ENCODE data around the gene CLRN3. TPM values are rescaled to one million over a fixed set of nuclear protein-coding genes. Genes with fewer than 3 reads are reported as not detected.

The CLRN3 gene
- total and polyA plus RNA-seq, 9 of the 15 experiments (the other 6 are each of a cell fraction or from before 2014, with no cell fraction given): not detected

DNA sequence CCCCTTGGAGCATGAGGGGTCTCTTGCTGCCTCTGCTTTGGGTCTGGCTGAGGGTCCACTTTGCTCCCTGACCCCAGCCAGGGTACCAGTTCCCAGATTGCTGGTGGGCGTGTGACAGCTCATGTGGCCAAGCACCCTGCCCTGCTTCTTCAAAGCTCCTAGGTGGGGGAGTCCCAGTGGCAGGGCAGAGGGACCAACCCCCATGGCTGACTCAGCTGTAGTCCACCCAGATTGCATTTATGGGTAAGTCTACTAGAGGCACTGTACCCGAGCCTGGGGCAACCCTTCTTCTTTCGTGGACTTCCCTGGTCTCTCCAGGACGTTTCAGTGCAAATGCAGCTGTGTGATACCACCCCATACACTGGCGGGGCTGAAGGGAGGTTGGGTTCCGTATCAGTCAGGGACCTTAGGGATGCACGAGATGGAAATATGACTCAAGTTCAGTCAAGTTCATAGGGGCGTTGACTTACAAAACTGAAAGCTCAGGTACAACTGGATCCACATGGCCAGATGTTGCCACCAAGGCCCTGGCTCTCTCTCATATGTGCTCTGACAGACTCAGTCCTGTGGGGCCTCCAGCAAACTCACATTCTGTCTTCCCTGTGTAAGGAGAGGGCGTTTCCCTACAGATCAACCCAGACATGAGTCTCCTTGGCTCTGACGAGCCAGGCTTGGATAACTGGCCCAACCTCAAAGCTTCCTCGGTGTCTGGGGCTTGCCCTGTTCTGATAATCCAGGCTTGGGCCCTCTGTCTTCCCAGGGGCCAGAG, 27.7 kb upstream of the CLRN3 start:
- Histone ChIP-seq H3K36me3 (ENCODE audit: control insufficient read depth, insufficient read depth, low read length) (no peaks in the 10 kb centered on the region), H3K4me2 (ENCODE audit: insufficient read depth, low read length) (no peak overlapping the region), H4K20me1 (replicated peaks; ENCODE audit: control insufficient read depth, insufficient read depth, low read length) (no peaks in the 10 kb centered on the region), H3K4me3 (no peak overlapping the region), H3K79me2 (ENCODE audit: control insufficient read depth, insufficient read depth, low read length) (no peaks in the 10 kb centered on the region), H3K9me3 (replicated peaks; ENCODE audit: control insufficient read depth, insufficient read depth, low read depth, low read length) (no peaks in the 10 kb centered on the region), H3K27ac (ENCODE audit: extremely low read depth, low read depth, low read length) (no peak overlapping the region), H3K27me3 (ENCODE audit: control insufficient read depth in 2 of 2, insufficient read depth in 2 of 2, low read length in 2 of 2) (no peaks in the 10 kb centered on the region; a peak in 1 of 5 replicates), H3K9me1 (ENCODE audit: control insufficient read depth, insufficient read depth, low read length) (no peaks in the 10 kb centered on the region), H3K9ac (ENCODE audit: insufficient read depth in 1 of 2, low read depth in 2 of 2, low read length in 2 of 2) (no peak overlapping the region), H2AFZ (ENCODE audit: low read depth, low read length) (no peak overlapping the region), H3K4me1 (replicated peaks in 1 of 2; ENCODE audit: control insufficient read depth in 2 of 2, insufficient read depth in 2 of 2, low read length in 2 of 2) (no peaks in the 10 kb centered on the region)
- ATAC-seq: no peak
- POLR2A ChIA-PET: no interaction called here
- DNase-seq (ENCODE audit: extremely low read depth in 1 of 4, low spot score in 3 of 4): no peak
- intact Hi-C loops (cut with micrococcal nuclease) (no loop called here), in situ Hi-C loops (cut with MboI) (no loop called here)
- CTCF ChIA-PET (ENCODE audit: low intra/inter-chr PET ratio): no interaction called here
- no TSS peak for BruUV-seq (replicated peaks)
- FAIRE-seq: no peak
- WGBS (ENCODE audit: insufficient coverage, low coverage, missing lambda C conversion rate): 2% methylated on average over 7 of the region's 11 CpGs
- TF ChIP-seq ZNF133 (CRISPR knock-in tag; IDR thresholded peaks at IDR 0.05) (no peak), TBP (optimal IDR thresholded peaks at IDR 0.05; ENCODE audit: low read depth, low read length) (no peak), TCF7L2 (IDR thresholded peaks at IDR 0.05; ENCODE audit: low read depth, low read length) (no peak), ZNF217 (CRISPR knock-in tag; IDR thresholded peaks at IDR 0.05) (no peak), ZKSCAN3 (CRISPR knock-in tag; IDR thresholded peaks at IDR 0.05) (no peak), ZKSCAN8 (CRISPR knock-in tag; IDR thresholded peaks at IDR 0.05) (no peak), ZNF253 (CRISPR knock-in tag; conservative IDR thresholded peaks at IDR 0.05) (no peak), RAD21 (CRISPR knock-in tag; conservative IDR thresholded peaks at IDR 0.05 in 1 of 2, IDR thresholded peaks at IDR 0.05 in 1 of 2) (no peak), FOXK2 (conservative IDR thresholded peaks at IDR 0.05 in 1 of 2, IDR thresholded peaks at IDR 0.05 in 1 of 2; ENCODE audit: low read depth in 2 of 2) (no peak), KLF16 (IDR thresholded peaks at IDR 0.05) (no peak)
- TF ChIP-seq, protein P1, sequence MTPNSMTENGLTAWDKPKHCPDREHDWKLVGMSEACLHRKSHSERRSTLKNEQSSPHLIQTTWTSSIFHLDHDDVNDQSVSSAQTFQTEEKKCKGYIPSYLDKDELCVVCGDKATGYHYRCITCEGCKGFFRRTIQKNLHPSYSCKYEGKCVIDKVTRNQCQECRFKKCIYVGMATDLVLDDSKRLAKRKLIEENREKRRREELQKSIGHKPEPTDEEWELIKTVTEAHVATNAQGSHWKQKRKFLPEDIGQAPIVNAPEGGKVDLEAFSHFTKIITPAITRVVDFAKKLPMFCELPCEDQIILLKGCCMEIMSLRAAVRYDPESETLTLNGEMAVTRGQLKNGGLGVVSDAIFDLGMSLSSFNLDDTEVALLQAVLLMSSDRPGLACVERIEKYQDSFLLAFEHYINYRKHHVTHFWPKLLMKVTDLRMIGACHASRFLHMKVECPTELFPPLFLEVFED (CRISPR knock-in tag; conservative IDR thresholded peaks at IDR 0.05): no peak
- TF ChIP-seq, protein P2, sequence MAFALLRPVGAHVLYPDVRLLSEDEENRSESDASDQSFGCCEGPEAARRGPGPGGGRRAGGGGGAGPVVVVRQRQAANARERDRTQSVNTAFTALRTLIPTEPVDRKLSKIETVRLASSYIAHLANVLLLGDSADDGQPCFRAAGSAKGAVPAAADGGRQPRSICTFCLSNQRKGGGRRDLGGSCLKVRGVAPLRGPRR (CRISPR knock-in tag; IDR thresholded peaks at IDR 0.05): no peak
- TF ChIP-seq, protein P3, sequence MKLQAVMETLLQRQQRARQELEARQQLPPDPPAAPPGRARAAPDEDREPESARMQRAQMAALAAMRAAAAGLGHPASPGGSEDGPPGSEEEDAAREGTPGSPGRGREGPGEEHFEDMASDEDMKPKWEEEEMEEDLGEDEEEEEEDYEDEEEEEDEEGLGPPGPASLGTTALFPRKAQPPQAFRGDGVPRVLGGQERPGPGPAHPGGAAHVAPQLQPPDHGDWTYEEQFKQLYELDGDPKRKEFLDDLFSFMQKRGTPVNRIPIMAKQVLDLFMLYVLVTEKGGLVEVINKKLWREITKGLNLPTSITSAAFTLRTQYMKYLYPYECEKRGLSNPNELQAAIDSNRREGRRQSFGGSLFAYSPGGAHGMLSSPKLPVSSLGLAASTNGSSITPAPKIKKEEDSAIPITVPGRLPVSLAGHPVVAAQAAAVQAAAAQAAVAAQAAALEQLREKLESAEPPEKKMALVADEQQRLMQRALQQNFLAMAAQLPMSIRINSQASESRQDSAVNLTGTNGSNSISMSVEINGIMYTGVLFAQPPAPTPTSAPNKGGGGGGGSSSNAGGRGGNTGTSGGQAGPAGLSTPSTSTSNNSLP (IDR thresholded peaks at IDR 0.05; ENCODE audit: borderline replicate concordance, low read depth, low read length): no peak
- TF ChIP-seq, protein P4, sequence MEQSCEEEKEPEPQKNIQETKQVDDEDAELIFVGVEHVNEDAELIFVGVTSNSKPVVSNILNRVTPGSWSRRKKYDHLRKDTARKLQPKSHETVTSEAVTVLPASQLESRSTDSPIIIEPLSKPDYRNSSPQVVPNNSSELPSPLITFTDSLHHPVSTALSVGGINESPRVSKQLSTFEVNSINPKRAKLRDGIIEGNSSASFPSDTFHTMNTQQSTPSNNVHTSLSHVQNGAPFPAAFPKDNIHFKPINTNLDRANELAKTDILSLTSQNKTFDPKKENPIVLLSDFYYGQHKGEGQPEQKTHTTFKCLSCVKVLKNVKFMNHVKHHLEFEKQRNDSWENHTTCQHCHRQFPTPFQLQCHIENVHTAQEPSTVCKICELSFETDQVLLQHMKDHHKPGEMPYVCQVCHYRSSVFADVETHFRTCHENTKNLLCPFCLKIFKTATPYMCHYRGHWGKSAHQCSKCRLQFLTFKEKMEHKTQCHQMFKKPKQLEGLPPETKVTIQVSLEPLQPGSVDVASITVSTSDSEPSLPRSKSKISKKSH (CRISPR knock-in tag; IDR thresholded peaks at IDR 0.05): no peak
- TF ChIP-seq, protein P5, sequence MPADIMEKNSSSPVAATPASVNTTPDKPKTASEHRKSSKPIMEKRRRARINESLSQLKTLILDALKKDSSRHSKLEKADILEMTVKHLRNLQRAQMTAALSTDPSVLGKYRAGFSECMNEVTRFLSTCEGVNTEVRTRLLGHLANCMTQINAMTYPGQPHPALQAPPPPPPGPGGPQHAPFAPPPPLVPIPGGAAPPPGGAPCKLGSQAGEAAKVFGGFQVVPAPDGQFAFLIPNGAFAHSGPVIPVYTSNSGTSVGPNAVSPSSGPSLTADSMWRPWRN (IDR thresholded peaks at IDR 0.05; ENCODE audit: low read depth): no peak
